Tibial nerve (tissue), 4 donors: ENCODE measurements around the gene CDH13. TPM values are rescaled to one million over a fixed set of nuclear protein-coding genes. Genes with fewer than 3 reads are reported as not detected.

ENCODE experiments used
- DNase-seq, 2 donors: peaks; one replicate each; pipeline ENCODE4 v3.0.0-alpha.2; 2019; ENCODE audit warnings: low spot score in 2 of 2
- H3K27ac ChIP-seq, 4 donors: fragments of 200-600 bp; sonication (generic) in 3 of 4; one replicate each; pipeline ENCODE4 v1.5.1; 2017 to 2019; ENCODE audit warnings: mild to moderate bottlenecking in 1 of 4
- H3K27me3 ChIP-seq, 2 donors: fragments of 200-600 bp; sonication (generic) in 1 of 2; one replicate each; pipeline versions ENCODE4 v1.5.1 to v1.6.0; 2017 to 2019
- H3K36me3 ChIP-seq, 3 donors: fragments of 200-600 bp; sonication (generic); one replicate each; pipeline ENCODE4 v1.5.1; 2018 to 2019
- H3K4me1 ChIP-seq, 4 donors: fragments of 200-600 bp; sonication (generic) in 3 of 4; one replicate each; pipeline ENCODE4 v1.5.1; 2017 to 2019
- H3K4me3 ChIP-seq, 4 donors: fragments of 200-600 bp; sonication (generic) in 3 of 4; one replicate each; pipeline ENCODE4 v1.5.1; 2017 to 2019; ENCODE audit warnings: mild to moderate bottlenecking in 1 of 4, moderate library complexity in 1 of 4
- H3K9me3 ChIP-seq, 4 donors: fragments of 200-600 bp; sonication (generic) in 3 of 4; one replicate each; pipeline ENCODE4 v1.5.1; 2017 to 2019
- CTCF ChIP-seq, 5 experiments: fragments of 200-600 bp in 3 of 5; fragments of 450-650 bp in 2 of 5; sonication (generic) in 3 of 5; IDR thresholded peaks; one replicate each; pipeline ENCODE4 v1.5.1; 2016 to 2019; ENCODE audit warnings: antibody characterized with exemption in 5 of 5, mild to moderate bottlenecking in 3 of 5, moderate library complexity in 2 of 5
- EP300 ChIP-seq, 2 donors: sonication (generic); formaldehyde crosslinking; IDR thresholded peaks; one replicate each; pipeline ENCODE4 v1.6.1; 2017; ENCODE audit warnings: antibody characterized with exemption in 2 of 2, mild to moderate bottlenecking in 1 of 2
- POLR2A ChIP-seq, 2 donors: fragments of 450-650 bp; IDR thresholded peaks; one replicate each; pipeline ENCODE4 v1.6.1; 2017; ENCODE audit warnings: antibody characterized with exemption in 2 of 2, mild to moderate bottlenecking in 2 of 2, moderate library complexity in 2 of 2
- WGBS, 2 donors: methylation state at CpG; one replicate each; pipeline ENCODE4 v1.1.5; 2018; 5-methylcytosine and 5-hydroxymethylcytosine counted together
- total RNA-seq, 4 donors: library from RNA; depleted of rRNA; stranded (reverse); fragments of >200 nt; gene quantifications; one replicate each; pipeline ENCODE4 v1.1.0, GENCODE V29; 2016

The CDH13 gene
- total RNA-seq, 4 donors from 2014 or later: 4.1 to 14.4 (median 5.8) TPM

- DNase-seq: no peak
- Histone ChIP-seq H3K27ac (no peak overlapping the region), H3K9me3 (peaks cover 0 to 30% (median 0%) of the 10 kb centered on the region in 4 donors), H3K4me3 (no peak overlapping the region), H3K36me3 (no peaks in the 10 kb centered on the region), H3K27me3 (no peaks in the 10 kb centered on the region), H3K4me1 (no peaks in the 10 kb centered on the region)
- WGBS, 2 donors: 53 to 54% methylated on average over 1 of the region's 1 CpG
- TF ChIP-seq CTCF (IDR thresholded peaks at IDR 0.05) (no peak), EP300 (IDR thresholded peaks at IDR 0.05) (no peak), POLR2A (IDR thresholded peaks at IDR 0.05) (no peak)
Measured at GRCh38 chr16:83579027-83579426, 952.3 kb downstream of the CDH13 start.

DNA sequence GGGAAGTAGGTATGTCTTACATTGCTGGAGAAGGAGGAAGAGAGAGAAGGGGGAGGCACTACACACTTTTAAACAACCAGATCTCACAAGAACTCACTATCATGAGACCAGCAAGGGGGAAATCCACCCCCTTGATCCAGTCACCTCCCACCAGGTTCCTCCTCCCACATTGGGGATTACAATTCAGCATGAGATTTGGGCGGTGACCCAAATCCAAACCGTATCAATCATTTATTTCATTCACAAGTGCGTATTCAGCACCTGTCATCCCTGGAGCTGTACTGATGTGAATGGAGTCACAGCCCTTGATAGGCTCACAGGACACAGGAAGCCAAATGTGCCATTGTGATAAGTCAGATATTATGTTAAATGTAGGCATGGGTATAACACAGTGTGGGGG is 952.7 kb downstream of the CDH13 start:
- TF ChIP-seq EP300 (IDR thresholded peaks at IDR 0.05): no peak
- TF ChIP-seq CTCF (IDR thresholded peaks at IDR 0.05): no peak
- TF ChIP-seq POLR2A (IDR thresholded peaks at IDR 0.05): no peak
- Histone ChIP-seq H3K9me3 (peaks cover 0 to 26% (median 0%) of the 10 kb centered on the region in 4 donors), H3K4me3 (no peak overlapping the region), H3K36me3 (no peaks in the 10 kb centered on the region), H3K4me1 (no peaks in the 10 kb centered on the region), H3K27ac (no peak overlapping the region), H3K27me3 (no peaks in the 10 kb centered on the region)
- DNase-seq: no peak
- WGBS, 2 donors: 64 to 83% methylated on average over 3 of the region's 3 CpGs

- Histone ChIP-seq H3K4me3 (no peak overlapping the region), H3K9me3 (peaks cover 0 to 9% (median 0%) of the 10 kb centered on the region in 4 donors), H3K4me1 (no peaks in the 10 kb centered on the region), H3K27me3 (no peaks in the 10 kb centered on the region), H3K36me3 (no peaks in the 10 kb centered on the region), H3K27ac (no peak overlapping the region)
- TF ChIP-seq CTCF (IDR thresholded peaks at IDR 0.05): no peak
- no peak for TF ChIP-seq EP300 (IDR thresholded peaks at IDR 0.05)
- TF ChIP-seq POLR2A (IDR thresholded peaks at IDR 0.05): no peak
- DNase-seq: no peak
- 66 to 83% methylated on average over 2 of the region's 2 CpGs for WGBS, 2 donors
Measured at GRCh38 chr16:83581082-83581481, 954.3 kb downstream of the CDH13 start.

GRCh38 chr16:83581994-83582747 is 955.4 kb downstream of the CDH13 start:
- Histone ChIP-seq H3K27me3 (no peaks in the 10 kb centered on the region), H3K9me3 (peaks cover 0 to under 1% (median 0%) of the 10 kb centered on the region in 4 donors), H3K27ac (no peak overlapping the region), H3K4me3 (no peak overlapping the region), H3K4me1 (peaks cover 0 to 2% (median 0%) of the 10 kb centered on the region in 4 donors), H3K36me3 (no peaks in the 10 kb centered on the region)
- TF ChIP-seq POLR2A (IDR thresholded peaks at IDR 0.05): no peak
- TF ChIP-seq EP300 (IDR thresholded peaks at IDR 0.05): no peak
- TF ChIP-seq CTCF (IDR thresholded peaks at IDR 0.05): no peak
- DNase-seq: no peak
- 79 to 83% methylated on average over 5 of the region's 5 CpGs for WGBS, 2 donors

GRCh38 chr16:83586036-83586435 is 959.3 kb downstream of the CDH13 start:
- H3K9me3 ChIP-seq: no peaks in the 10 kb centered on the region
- 46 to 50% methylated on average over 13 of the region's 13 CpGs for WGBS, 2 donors
- DNase-seq: no peak
- no peaks in the 10 kb centered on the region for H3K27me3 ChIP-seq
- no peaks in the 10 kb centered on the region for H3K36me3 ChIP-seq
- no peak overlapping the region for H3K27ac ChIP-seq
- peaks cover 0 to 2% (median 0%) of the 10 kb centered on the region in 4 donors for H3K4me1 ChIP-seq
- no peak overlapping the region for H3K4me3 ChIP-seq
- no peak for TF ChIP-seq CTCF (IDR thresholded peaks at IDR 0.05)
- no peak for TF ChIP-seq POLR2A (IDR thresholded peaks at IDR 0.05)
- TF ChIP-seq EP300 (IDR thresholded peaks at IDR 0.05): no peak
